ENCODE results near the gene CALM1.

- TF ChIP-seq CTCF (IDR thresholded peaks at IDR 0.05) (no peak), POLR2A (IDR thresholded peaks at IDR 0.05) (no peak)
Observed at GRCh38 chr14:90442388-90442787, 45.6 kb downstream of the CALM1 start.
